ENCODE measurements around the gene TECTA. TPM values are rescaled to one million over a fixed set of nuclear protein-coding genes. Genes with fewer than 3 reads are reported as not detected.

TECTA gene
- total RNA-seq, 1 donor from 2014 or later: 2.9 TPM

GRCh38 chr11:121099885-121100284, 1.2 kb upstream of the TECTA start:
- peaks cover 3% of the 10 kb centered on the region for H3K4me1 Mint-ChIP-seq (ENCODE audit: low read depth, unreplicated experiment)
- no peaks in the 10 kb centered on the region for H3K9me3 Mint-ChIP-seq (ENCODE audit: unreplicated experiment)
- DNase-seq: no peak
- no peak overlapping the region for H3K4me3 Mint-ChIP-seq (ENCODE audit: unreplicated experiment)
- TF ChIP-seq CTCF (IDR thresholded peaks at IDR 0.05; ENCODE audit: partially characterized antibody, unreplicated experiment): no peak
- peaks cover 4% of the 10 kb centered on the region for H3K36me3 Mint-ChIP-seq (ENCODE audit: unreplicated experiment)
- H3K27me3 Mint-ChIP-seq (ENCODE audit: unreplicated experiment): no peaks in the 10 kb centered on the region
- H3K27ac Mint-ChIP-seq (ENCODE audit: unreplicated experiment): no peak overlapping the region

- Mint-ChIP-seq H3K36me3 (ENCODE audit: unreplicated experiment) (no peaks in the 10 kb centered on the region), H3K27me3 (ENCODE audit: unreplicated experiment) (peaks cover 2% of the 10 kb centered on the region), H3K4me1 (ENCODE audit: low read depth, unreplicated experiment) (peaks cover 3% of the 10 kb centered on the region), H3K4me3 (ENCODE audit: unreplicated experiment) (no peak overlapping the region), H3K27ac (ENCODE audit: unreplicated experiment) (no peak overlapping the region), H3K9me3 (ENCODE audit: unreplicated experiment) (no peaks in the 10 kb centered on the region)
- no peak for DNase-seq
- TF ChIP-seq CTCF (IDR thresholded peaks at IDR 0.05; ENCODE audit: partially characterized antibody, unreplicated experiment): peak; percentile 27
Observed at GRCh38 chr11:121104312-121104762, 3.3 kb downstream of the TECTA start.

GRCh38 chr11:121105063-121105480, 4.0 kb downstream of the TECTA start:
- H3K27me3 Mint-ChIP-seq (ENCODE audit: unreplicated experiment): peaks cover 2% of the 10 kb centered on the region
- no peaks in the 10 kb centered on the region for H3K4me1 Mint-ChIP-seq (ENCODE audit: low read depth, unreplicated experiment)
- no peak for TF ChIP-seq CTCF (IDR thresholded peaks at IDR 0.05; ENCODE audit: partially characterized antibody, unreplicated experiment)
- no peaks in the 10 kb centered on the region for H3K9me3 Mint-ChIP-seq (ENCODE audit: unreplicated experiment)
- DNase-seq: no peak
- H3K4me3 Mint-ChIP-seq (ENCODE audit: unreplicated experiment): no peak overlapping the region
- no peak overlapping the region for H3K27ac Mint-ChIP-seq (ENCODE audit: unreplicated experiment)
- no peaks in the 10 kb centered on the region for H3K36me3 Mint-ChIP-seq (ENCODE audit: unreplicated experiment)

- no peak overlapping the region for H3K4me3 Mint-ChIP-seq (ENCODE audit: unreplicated experiment)
- H3K27ac Mint-ChIP-seq (ENCODE audit: unreplicated experiment): no peak overlapping the region
- no peak for DNase-seq
- TF ChIP-seq CTCF (IDR thresholded peaks at IDR 0.05; ENCODE audit: partially characterized antibody, unreplicated experiment): no peak
- H3K9me3 Mint-ChIP-seq (ENCODE audit: unreplicated experiment): no peaks in the 10 kb centered on the region
- no peaks in the 10 kb centered on the region for H3K36me3 Mint-ChIP-seq (ENCODE audit: unreplicated experiment)
- no peaks in the 10 kb centered on the region for H3K4me1 Mint-ChIP-seq (ENCODE audit: low read depth, unreplicated experiment)
- peaks cover 2% of the 10 kb centered on the region for H3K27me3 Mint-ChIP-seq (ENCODE audit: unreplicated experiment)
Observed at GRCh38 chr11:121105481-121106195, 4.6 kb downstream of the TECTA start.

GRCh38 chr11:121106812-121107211, 5.8 kb downstream of the TECTA start:
- TF ChIP-seq CTCF (IDR thresholded peaks at IDR 0.05; ENCODE audit: partially characterized antibody, unreplicated experiment): no peak
- no peaks in the 10 kb centered on the region for H3K36me3 Mint-ChIP-seq (ENCODE audit: unreplicated experiment)
- DNase-seq: no peak
- no peak overlapping the region for H3K4me3 Mint-ChIP-seq (ENCODE audit: unreplicated experiment)
- H3K9me3 Mint-ChIP-seq (ENCODE audit: unreplicated experiment): no peaks in the 10 kb centered on the region
- H3K27me3 Mint-ChIP-seq (ENCODE audit: unreplicated experiment): peaks cover 2% of the 10 kb centered on the region
- H3K27ac Mint-ChIP-seq (ENCODE audit: unreplicated experiment): no peak overlapping the region
- H3K4me1 Mint-ChIP-seq (ENCODE audit: low read depth, unreplicated experiment): no peaks in the 10 kb centered on the region

All from glutamatergic neuron (in vitro differentiated cells).